Measurements from ENCODE around the gene CEP120.

- TF ChIP-seq CTCF (IDR thresholded peaks at IDR 0.05) (no peak), POLR2A (IDR thresholded peaks at IDR 0.05) (no peak)
Observed at GRCh38 chr5:123455095-123455494, 31.9 kb upstream of the CEP120 start.

Measured in adrenal gland (tissue), 5 donors.